GM10847 (cell line): ENCODE data around the gene IGFN1.

Source experiments
- POLR2A ChIP-seq: IDR thresholded peaks from 2 replicates; pipeline ENCODE4 v1.6.1; 2011; ENCODE audit not compliant: insufficient read length; ENCODE audit errors: extremely low read depth

The IGFN1 gene

GRCh38 chr1:201190624-201191051 lies at the start of gene IGFN1:
Gene IGFN1, plus strand, starts transcription at chr1:201190824. Its CDS starts 2,470 bp downstream, at chr1:201193294.
- no peak for TF ChIP-seq POLR2A

GRCh38 chr1:201140941-201141260 lies 49.7 kb upstream of the IGFN1 start:
- no peak for TF ChIP-seq POLR2A

- no peak for TF ChIP-seq POLR2A
Observed at GRCh38 chr1:201141418-201141817, 49.2 kb upstream of the IGFN1 start.

- TF ChIP-seq POLR2A = no peak
Observed at GRCh38 chr1:201142011-201142848, 48.4 kb upstream of the IGFN1 start.

- TF ChIP-seq POLR2A = no peak
Observed at GRCh38 chr1:201142849-201143725, 47.5 kb upstream of the IGFN1 start.

- TF ChIP-seq POLR2A = no peak
Observed at GRCh38 chr1:201143726-201144635, 46.6 kb upstream of the IGFN1 start.

GRCh38 chr1:201144701-201145100 lies 45.9 kb upstream of the IGFN1 start:
- no peak for TF ChIP-seq POLR2A

GRCh38 chr1:201145132-201145531 lies 45.5 kb upstream of the IGFN1 start:
- TF ChIP-seq POLR2A = no peak

- TF ChIP-seq POLR2A = no peak
Observed at GRCh38 chr1:201145816-201146215, 44.8 kb upstream of the IGFN1 start.

- no peak for TF ChIP-seq POLR2A
Observed at GRCh38 chr1:201146626-201147390, 43.8 kb upstream of the IGFN1 start.

- no peak for TF ChIP-seq POLR2A
Observed at GRCh38 chr1:201147396-201148015, 43.1 kb upstream of the IGFN1 start.

GRCh38 chr1:201149400-201149799 lies 41.2 kb upstream of the IGFN1 start:
- TF ChIP-seq POLR2A = no peak

GRCh38 chr1:201153474-201154388 lies 36.9 kb upstream of the IGFN1 start:
- no peak for TF ChIP-seq POLR2A
